Stimulated activated CD8-positive, alpha-beta memory T cell treated with anti-CD3 and anti-CD28 coated beads, Interleukin-7, amount 100 ng/mL, for 4 hours (primary cell): ENCODE measurements around the gene IP6K1.
"Not testable (repeated sequence)": the region's sequence is repeated elsewhere in the genome, so short reads cannot be mapped to it uniquely, and the experiment has no call there.

Source experiments
- DNase-seq, 2 donors: peaks; one replicate each; pipeline ENCODE4 v3.0.0-alpha.2; 2020; ENCODE audit warnings: low read depth in 2 of 2

IP6K1 gene

GRCh38 chr3:49786357-49787181, at the start of gene IP6K1:
IP6K1 (minus strand) TSS chr3:49786542; CDS start chr3:49748040, 38,502 bp downstream.
- peak; percentile 100 for DNase-seq

- no peak for DNase-seq
These were observed 45.0 kb upstream of the IP6K1 start for GRCh38 chr3:49831341-49831740.

GRCh38 chr3:49826016-49826415, 39.7 kb upstream of the IP6K1 start:
- no peak for DNase-seq

GRCh38 chr3:49823131-49823530, 36.8 kb upstream of the IP6K1 start:
- DNase-seq: not testable (repeated sequence)

- no peak for DNase-seq
These were observed 27.3 kb upstream of the IP6K1 start, which contains the start of gene UBA7 for GRCh38 chr3:49813497-49814174. UBA7 (minus strand) TSS chr3:49813953; CDS start chr3:49813787, 166 bp downstream.

GRCh38 chr3:49812916-49813496, 26.7 kb upstream of the IP6K1 start:
- no peak for DNase-seq

- DNase-seq: no peak
These were observed 21.2 kb upstream of the IP6K1 start for GRCh38 chr3:49807431-49808114.

GRCh38 chr3:49806850-49807249, 20.5 kb upstream of the IP6K1 start:
- DNase-seq: no peak

GRCh38 chr3:49805897-49806701, 19.8 kb upstream of the IP6K1 start:
- DNase-seq: no peak

GRCh38 chr3:49805367-49805782, 19.0 kb upstream of the IP6K1 start:
- no peak for DNase-seq

GRCh38 chr3:49804141-49805041, 18.0 kb upstream of the IP6K1 start:
- no peak for DNase-seq

- no peak for DNase-seq
These were observed 17.3 kb upstream of the IP6K1 start for GRCh38 chr3:49803465-49804140.

- peak; percentile 73 to 80 for DNase-seq
These were observed 16.6 kb upstream of the IP6K1 start, which contains the start of gene INKA1 for GRCh38 chr3:49802719-49803464. INKA1 (plus strand) TSS chr3:49803261; CDS start chr3:49803393, 132 bp downstream.

- no peak for DNase-seq
These were observed 14.8 kb upstream of the IP6K1 start for GRCh38 chr3:49801160-49801559.

- no peak for DNase-seq
These were observed 13.4 kb upstream of the IP6K1 start, which contains the start of gene CDHR4 for GRCh38 chr3:49799761-49800160. CDHR4 (minus strand) TSS chr3:49799873; CDS start chr3:49799812, 61 bp downstream.

- no peak for DNase-seq
These were observed 12.8 kb upstream of the IP6K1 start for GRCh38 chr3:49799105-49799504.

- no peak for DNase-seq
These were observed 8.9 kb upstream of the IP6K1 start for GRCh38 chr3:49794926-49795905.
